IMR-90 (cell line): ENCODE results near the gene FAIM2.

Source experiments
- CEBPB ChIP-seq: IDR thresholded peaks from 2 replicates; pipeline ENCODE4 v1.6.1; 2012; ENCODE audit warnings: low read depth, low read length, improper control_type of control experiment
- CTCF ChIP-seq: conservative IDR thresholded peaks from 2 replicates; pipeline ENCODE4 v1.5.1; 2012; ENCODE audit warnings: mild to moderate bottlenecking, low read depth, low read length, improper control_type of control experiment
- MAFK ChIP-seq: IDR thresholded peaks from 2 replicates; pipeline ENCODE4 v1.6.1; 2012; ENCODE audit warnings: low read depth, low read length, improper control_type of control experiment
- MAZ ChIP-seq: IDR thresholded peaks from 2 replicates; pipeline ENCODE4 v1.6.1; 2012; ENCODE audit warnings: low read depth, mild to moderate bottlenecking, low read length, improper control_type of control experiment, moderate library complexity, borderline replicate concordance
- RAD21 ChIP-seq: IDR thresholded peaks from 2 replicates; pipeline ENCODE4 v1.6.1; 2012; ENCODE audit warnings: low read length, improper control_type of control experiment
- SMC3 ChIP-seq: fragments of 150-350 bp; IDR thresholded peaks from 2 replicates; pipeline ENCODE4 v1.6.1; 2016; ENCODE audit warnings: low read depth, mild to moderate bottlenecking, antibody characterized with exemption, low read length, moderate library complexity
- TF ChIP-seq, protein P1 (sequence below): fragments of 150-350 bp; IDR thresholded peaks from 2 replicates; pipeline ENCODE4 v1.6.1; 2017; ENCODE audit warnings: mild to moderate bottlenecking, antibody characterized with exemption, low read length, low read depth

DNA sequence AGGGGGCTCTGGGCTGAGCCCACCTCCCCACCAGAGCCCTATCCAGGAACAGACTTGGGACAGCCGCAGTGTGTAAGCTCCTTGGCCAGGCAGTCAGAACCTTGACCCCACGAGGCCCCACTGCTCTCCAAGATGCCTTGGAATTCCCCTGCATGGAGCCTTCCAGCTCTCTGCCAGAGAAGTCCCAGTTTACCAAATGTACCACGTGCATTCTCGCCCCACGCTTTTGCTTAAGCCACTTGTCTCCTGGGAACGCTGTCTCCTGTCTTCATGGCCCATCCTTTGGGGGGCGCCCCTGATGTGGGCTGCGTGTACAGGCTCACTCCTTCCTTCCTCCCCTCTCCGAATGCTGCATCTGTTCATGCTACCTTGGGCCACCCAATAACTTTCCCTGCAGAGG lies 7.9 kb downstream of the FAIM2 start:
- TF ChIP-seq MAFK (no peak), CTCF (no peak), RAD21 (no peak), CEBPB (no peak), SMC3 (no peak), MAZ (no peak)
- TF ChIP-seq, protein P1, sequence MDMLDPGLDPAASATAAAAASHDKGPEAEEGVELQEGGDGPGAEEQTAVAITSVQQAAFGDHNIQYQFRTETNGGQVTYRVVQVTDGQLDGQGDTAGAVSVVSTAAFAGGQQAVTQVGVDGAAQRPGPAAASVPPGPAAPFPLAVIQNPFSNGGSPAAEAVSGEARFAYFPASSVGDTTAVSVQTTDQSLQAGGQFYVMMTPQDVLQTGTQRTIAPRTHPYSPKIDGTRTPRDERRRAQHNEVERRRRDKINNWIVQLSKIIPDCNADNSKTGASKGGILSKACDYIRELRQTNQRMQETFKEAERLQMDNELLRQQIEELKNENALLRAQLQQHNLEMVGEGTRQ: no peak
